ENCODE results near the gene PIK3C2A.

Gene PIK3C2A

DNA sequence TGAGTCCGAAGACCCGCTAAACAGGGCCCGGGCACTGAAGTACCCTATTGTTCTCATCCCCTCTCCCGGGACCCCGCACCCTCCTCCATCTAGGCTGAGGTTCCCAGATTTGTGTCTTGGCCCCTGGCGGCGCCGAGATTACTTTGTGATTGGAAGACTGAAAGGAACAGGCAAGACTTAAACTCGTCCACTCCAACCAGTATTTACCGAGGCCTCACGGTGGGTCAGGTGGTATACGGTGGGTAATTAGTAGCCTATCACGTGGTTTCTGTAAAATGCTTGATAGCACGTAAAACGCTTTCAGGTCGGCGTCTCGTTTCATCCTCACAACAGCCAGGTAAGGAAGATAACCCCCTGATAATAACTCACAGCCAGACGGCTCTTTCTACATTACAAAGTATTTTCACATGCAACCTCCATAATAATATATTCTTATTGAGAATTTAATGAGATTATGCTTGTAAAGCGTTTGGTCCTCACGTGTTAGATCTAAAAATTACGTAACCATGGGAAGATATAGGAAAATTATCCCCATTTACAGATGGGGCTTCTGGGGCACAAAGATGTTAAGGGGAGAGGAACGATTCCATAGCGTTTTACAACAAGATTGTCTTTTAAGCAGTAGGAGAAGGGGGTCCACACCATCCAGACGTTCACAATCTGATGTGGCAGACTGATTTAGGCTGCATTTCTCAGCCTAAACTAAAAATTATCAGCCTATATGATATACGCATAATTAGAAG lies 642 bp upstream of the PIK3C2A start:
- no peak for DNase-seq

DNA sequence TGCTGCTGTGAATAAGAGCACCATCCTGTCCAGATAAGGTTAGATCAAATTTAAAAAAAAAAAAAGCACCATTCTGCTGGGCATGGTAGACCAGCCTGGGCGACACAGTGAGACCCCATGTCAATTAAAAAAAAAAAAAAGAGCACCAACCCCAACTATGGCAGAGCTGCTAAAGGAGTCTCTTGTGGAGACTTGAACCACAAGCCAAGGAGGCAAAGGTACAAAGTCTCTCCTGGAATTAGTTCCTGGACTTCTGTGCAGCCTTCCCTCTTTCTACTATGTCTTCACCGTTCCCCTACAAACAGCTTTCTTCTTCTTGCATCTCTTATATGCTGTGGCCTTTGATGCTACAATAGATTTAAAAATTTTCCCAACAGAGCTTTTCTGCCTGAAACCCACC lies 1.3 kb downstream of the PIK3C2A start:
- no peak for DNase-seq

DNA sequence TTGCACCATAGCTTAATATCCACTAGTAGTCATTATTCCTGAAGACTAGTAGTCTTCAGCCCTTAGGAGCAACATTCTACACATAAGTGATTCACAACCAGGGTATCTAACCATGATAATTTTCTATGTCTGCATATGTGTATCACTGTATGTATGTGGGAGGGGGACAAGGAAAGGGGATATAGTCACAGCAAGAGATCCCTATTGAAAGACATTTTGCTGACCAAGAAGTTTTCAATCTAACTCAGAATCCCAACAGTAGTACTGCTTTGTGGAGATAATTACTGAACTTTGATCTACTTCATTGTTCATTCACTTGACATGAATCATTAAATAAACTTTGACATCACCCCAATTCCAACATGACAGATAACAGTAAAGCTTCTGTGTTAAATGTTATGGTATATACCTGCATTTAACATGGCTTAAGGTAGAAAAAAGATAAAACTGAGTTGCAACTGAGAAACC lies 10.3 kb downstream of the PIK3C2A start:
- no peak for DNase-seq

DNA sequence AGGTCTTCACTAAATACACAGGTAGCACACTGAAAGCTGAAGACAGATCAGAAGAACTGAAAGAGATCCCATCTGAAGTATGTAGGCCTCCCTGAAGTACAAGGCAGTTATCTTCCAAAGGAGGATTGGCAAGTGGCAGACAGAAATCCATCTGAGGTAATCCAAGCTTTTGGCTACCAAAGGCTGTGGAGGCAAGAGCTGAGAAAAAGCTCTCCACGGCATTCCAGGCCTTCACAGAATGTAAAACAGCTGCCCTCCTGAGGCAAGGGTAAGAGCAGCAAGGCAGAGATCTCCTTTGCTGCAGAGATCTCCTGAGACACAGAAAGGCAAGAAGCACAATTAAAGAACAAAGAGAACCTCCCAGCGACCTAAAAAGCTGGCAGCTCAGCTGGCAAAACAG lies 19.1 kb downstream of the PIK3C2A start:
- DNase-seq, result no peak

DNA sequence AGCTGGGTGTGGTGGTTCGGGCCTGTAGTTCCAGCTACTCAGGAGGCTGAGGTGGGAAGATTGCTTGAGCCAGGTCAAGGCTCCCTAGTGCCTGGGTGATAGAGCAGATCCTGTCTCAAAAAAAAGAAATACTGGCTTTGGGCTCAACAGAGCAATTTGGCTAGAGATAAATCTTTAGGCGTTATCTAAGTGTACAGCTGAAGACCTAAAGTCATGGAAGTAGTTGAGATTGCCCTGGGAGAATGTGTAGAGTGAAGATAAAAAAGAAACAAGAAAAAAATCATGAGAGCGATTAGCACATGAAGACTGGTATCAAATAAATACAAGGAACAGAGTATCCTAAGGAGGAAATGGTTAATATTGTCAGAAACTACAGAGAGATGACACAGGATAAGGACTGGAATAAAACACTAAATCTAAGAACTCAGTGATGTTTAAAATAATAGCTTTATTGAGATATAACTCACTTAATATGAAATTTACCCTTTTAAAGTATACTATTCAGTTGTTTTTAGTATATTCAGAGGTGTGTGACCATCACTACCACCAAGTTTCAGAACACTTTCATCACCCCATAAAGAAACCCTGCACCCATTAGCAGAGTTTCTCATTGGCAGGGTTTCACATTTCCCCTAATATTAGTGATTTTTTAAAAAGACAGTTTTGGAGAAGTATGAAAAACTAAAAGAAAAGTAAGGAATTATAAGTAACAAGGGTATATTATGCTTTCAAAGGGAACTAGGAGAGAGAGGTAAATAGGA lies 20.7 kb downstream of the PIK3C2A start:
- DNase-seq, result no peak

DNA sequence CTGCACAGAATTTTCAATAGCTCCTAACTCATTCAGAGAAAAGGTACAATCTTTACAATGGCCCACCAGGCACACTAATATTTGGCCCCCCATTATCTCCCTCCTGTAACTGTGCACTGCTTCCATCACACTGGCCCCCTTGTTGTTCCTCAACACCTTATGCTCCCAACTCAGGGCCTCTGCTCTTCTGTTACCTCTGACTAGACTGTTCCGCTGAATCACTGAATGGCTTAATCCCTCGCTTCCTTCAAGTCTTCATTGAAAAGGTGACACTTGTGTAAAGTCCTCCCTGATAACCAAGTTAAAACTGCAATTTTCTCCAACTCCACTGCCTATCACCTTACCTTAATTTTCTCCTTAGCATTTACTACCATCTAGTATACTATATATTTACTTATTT lies 21.8 kb downstream of the PIK3C2A start:
- no peak for DNase-seq

DNA sequence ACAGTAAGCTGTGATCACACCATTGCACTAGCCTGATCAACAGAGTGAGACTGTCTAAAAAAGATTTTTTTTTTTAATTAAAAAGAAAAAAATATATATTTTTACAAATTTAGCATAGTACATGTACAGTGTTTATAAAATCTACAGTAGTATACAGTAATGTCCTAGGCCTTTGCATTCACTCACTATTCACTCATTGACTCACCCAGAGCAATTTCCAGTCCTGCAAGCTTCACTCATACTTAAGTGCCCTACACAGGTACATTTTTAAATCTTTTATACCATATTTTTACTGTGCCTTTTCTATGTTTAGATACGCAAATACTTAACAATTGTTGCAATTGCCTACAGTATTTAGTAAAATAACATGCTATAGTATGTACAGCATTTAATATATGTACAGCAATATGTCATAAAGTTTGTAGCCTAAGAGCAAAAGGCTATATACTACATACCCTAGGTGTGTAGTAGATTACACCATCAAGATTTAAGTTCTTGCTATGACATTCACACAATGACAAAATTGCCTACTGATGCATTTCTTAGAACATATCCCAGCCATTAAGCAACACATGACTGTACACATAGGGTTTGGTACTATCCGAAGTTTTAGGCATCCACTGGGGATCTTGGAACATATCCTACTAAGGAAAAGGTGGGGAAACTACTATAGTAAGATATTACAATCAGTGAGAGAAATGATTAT lies 22.8 kb downstream of the PIK3C2A start:
- DNase-seq, result no peak

DNA sequence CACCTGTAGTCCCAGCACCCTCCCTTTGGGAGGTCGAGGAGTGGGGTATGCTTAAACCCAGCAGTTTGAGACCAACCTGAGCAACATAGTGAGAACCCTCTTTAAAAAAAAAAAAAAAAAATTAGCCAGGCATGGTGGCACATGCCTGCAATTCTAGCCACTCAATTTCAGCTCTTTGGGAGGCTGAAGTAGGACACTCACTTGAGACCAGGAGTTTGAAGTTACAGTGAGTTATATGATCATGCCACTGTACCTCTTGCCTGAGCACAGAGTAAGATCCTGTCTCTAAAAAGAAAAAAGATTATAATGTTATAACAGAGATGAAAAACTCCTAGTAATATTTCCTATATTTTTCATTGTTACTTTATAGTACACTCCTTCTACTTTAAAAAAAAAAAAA lies 23.9 kb downstream of the PIK3C2A start:
- no peak for DNase-seq

DNA sequence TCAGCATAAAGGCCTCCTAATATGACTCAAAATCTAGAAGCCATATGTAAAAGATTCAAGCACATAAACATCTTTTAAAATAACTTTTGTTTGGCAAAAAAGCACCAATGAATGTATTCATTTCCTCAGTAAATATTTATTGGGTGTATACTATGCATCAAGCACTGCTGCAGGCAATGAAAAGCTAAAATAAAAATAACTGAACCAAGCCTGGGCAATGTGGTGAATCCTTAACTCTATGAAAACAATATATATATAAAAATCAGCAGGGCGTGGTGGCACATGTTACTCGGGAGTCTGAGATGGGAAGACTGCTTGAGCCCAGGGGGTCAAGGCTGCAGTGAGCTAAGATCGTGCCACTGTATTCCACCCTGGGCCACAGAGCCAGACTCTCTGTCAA lies 27.8 kb downstream of the PIK3C2A start:
- no peak for DNase-seq

DNA sequence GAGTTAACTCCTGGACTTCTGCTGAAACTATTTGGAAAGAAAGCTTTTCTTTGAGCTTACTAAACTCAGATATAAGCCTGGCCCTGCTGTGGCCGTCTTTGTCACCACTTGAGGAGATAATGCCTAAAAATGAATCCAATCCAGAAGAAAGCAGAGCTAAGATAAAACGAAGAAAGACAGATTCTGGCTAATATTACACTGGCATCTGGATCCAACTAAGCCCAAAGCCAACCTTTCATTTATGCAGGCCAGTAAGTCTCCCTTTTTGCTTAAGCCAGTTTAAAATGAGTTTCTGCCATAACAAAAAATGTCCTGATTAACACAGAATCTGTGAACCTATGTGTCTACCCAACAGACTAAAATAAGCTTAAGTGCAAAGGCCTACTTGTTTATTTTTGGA lies 34.5 kb downstream of the PIK3C2A start:
- no peak for DNase-seq

DNA sequence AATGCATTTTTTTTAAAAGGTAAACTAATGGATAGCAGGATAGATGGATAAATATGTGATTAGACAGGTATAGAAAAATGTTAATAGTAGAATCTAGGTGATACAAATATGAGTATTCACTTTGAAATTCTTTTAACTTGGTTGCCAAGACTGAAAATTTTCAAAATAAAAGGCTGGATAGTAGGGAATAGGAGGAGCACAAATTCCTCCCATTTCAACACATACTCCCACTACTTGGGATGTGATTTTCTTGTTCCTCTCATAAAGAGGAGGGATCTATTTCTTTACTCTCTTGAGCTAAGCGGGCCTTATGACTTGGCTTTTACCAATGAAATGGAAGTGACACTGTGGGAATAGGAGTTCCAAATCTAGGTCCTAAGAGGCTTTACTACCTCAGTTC lies 35.9 kb downstream of the PIK3C2A start:
- DNase-seq, result no peak

DNA sequence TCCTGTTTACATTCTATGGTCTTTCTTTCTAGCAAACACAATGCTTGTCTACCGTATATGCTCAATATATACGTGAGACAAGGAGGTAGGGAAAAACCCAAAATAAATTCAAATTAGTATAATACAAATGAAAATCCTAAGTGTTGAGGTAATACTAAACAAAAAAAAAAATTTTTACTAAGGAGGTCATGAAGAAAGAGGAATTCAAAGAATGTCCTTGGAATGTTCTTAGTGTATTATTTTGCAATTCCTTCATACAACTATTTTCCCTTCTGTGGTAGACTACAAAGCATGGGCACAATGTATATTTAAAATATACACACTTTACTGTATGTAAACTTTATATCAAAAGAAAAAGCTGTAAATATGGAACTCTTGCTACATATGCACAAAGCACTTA lies 36.4 kb downstream of the PIK3C2A start:
- no peak for DNase-seq

DNA sequence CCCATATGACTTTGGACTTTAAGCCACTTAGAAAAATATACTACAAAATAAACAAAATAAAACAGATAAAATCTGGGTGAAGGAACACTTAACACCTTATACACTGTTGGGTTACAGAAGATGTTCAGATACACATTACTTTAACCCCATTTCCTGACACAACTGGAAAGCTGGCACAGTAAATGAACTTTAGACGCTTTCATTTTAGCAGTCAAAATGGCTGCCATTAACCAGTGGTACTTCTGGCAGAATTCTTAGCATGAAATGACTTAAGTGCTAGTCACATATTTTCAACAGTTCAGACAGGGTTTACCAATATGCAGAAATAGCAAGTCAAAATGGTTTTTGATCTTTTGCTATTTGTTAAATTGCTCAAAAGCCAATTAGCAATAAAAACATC lies 37.9 kb downstream of the PIK3C2A start:
- no peak for DNase-seq

DNA sequence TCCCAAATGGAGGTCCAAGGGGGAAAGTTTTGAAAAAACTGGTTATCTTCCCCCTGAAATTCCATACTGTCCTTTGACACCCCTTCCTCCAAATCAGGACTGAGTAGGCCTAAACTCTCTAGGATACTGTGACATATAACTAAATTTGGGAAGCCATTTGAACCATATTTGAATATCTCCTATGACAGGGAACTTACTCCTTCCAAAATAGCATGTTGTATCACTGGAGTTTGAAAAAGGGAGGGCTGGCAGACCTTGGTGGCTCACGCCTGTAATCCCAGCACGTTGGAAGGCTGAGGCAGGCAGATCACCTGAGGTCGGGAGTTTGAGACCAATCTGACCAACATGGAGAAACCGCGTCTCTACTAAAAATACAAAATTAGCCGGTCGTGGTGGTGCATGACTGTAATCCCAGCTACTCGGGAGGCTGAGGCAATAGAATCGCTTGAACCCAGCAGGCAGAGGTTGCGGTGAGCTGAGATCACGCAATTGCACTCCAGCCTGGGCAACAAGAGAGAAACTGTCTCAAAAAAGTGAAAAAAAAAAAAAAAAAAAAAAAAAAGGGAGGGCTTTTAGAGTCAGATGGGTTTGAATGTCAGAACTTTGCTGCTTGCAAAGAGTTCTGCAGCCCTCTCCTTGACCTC lies 42.4 kb downstream of the PIK3C2A start:
- DNase-seq, result no peak

DNA sequence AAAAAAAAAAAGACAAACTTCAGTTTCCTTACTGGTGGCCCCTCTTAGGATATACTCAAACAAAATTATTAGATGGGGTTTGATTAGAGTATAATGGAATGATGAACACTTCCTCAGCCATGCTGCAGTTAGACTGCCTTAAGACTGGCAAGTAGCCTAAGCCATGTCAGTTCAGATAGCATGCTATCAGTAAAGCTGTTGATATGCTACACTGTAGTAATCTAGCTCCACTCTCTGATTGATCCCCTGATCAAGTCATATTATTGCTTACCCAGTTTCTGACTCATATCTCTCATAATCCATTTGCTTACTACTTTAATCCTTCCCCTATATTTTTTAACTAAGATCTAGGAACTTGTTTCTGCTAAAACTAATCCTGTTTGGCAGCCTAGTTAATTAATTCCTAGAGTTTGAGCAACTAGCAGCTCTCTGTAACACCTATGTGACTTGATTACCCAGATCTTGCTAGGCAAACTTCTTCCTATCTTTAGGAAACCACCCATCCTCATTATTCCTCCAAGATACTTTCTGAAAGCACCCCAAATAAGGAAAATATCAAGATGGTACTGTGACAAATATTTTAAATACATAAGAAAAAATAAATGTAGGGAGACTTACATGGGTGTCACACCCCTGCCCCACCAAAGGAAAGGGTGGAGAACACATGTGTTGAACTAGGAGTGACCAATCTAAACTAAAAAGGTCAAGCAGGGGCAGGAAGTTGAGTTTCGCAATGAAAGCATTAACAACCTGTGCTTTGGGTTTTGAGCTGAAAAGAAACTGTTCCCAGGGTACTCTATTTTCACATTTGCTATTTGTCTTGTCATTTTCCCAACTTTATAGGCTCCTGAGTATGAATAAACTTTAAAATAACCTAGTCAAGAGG lies 43.2 kb downstream of the PIK3C2A start:
- DNase-seq, result no peak

DNA sequence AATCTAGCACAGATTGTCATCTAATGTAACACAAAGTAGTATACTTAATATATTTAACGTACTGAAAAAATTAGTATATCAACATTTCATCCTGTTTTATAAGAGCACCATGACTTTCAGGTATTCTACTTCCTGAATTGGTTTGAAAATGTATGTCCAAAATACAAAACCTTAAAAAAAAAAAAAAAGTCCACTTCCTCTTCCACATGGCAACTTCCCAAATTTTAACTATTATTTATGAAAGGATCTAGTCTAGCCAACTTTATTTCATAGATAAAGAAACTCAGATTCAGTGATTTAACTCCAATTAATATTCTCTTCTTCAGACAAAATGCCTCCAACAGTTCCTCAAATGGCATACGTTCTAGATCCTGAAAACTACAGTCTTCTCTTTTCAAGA lies 44.0 kb downstream of the PIK3C2A start:
- no peak for DNase-seq

DNA sequence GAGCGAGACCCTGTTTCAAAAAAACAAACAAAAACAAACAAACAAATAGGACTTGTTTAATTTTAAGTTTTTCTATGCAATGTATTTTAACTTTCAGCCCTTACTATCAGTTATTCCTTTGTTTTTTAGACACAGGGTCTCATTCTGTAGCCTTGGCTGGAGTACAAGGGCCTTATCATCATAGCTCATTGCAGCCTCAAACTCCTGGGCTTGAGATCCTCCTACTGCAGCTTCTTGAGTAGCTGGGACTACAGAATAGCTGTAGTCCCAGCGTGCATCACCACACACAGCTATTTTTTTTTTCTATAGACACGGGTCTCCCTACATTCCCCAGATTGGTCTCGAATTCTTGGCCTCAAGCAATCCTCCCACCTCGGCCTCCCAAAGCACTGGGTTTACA lies 44.5 kb downstream of the PIK3C2A start:
- no peak for DNase-seq

DNA sequence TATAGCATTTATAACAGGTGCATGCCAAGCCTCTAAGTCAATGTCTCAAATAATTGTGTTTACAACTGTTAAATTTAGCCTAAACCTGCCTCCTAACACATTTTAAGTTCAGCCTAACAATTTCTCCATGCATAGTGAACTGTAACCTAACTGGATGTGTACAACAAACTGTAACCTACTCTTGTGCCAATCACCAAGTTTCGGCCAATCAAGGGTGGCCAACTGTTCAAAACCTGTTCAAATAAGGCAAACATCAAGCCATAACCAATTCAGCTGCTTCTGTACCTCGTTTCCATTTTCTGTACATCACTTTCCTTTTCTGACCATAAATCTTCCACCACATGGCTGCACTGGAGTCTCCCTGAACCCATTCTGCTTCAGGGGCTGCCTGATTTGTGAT lies 45.4 kb downstream of the PIK3C2A start:
- no peak for DNase-seq

DNA sequence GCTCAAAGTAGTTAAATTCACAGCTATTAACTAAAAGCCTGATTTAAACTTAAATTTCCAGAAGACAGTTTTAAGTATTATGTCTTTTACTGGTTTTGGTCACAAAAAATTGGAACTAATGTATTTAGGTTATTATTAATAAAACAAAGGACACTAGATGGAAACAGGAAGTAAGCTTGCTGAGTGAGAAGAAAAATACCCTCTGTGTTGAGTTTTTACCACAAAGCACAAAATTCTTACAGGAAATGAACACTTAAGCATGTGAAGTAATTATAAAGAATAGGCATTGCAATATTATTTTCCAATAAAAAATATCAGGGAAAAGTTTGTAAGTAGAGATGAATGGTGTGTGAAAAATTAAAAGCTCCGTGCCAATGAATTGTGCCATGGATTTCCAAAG lies 46.3 kb downstream of the PIK3C2A start:
- DNase-seq, result no peak

DNA sequence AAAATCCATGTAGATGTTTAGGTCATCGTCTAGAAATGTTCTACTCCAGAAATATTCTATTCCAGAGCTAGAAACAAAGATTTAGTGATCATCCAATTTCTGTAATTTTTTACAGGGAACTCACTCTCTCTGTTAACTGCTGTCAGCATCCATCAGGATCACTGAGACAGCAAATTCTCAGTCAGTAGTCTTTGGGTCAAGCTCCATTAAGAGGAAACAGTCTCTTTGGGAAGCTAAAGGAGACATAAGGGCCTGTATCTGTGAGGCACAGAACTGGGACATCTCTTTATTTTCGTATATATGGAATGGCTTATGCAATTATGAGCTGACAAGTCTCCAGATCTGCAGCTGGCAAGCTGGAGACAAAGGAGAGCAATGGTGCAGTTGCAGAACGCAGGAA lies 48.3 kb downstream of the PIK3C2A start:
- DNase-seq, result no peak
